ENCODE results near the gene RETREG1.
"Not testable (repeated sequence)": the region's sequence is repeated elsewhere in the genome, so short reads cannot be mapped to it uniquely, and the experiment has no call there.

RETREG1 gene, protein sequence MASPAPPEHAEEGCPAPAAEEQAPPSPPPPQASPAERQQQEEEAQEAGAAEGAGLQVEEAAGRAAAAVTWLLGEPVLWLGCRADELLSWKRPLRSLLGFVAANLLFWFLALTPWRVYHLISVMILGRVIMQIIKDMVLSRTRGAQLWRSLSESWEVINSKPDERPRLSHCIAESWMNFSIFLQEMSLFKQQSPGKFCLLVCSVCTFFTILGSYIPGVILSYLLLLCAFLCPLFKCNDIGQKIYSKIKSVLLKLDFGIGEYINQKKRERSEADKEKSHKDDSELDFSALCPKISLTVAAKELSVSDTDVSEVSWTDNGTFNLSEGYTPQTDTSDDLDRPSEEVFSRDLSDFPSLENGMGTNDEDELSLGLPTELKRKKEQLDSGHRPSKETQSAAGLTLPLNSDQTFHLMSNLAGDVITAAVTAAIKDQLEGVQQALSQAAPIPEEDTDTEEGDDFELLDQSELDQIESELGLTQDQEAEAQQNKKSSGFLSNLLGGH

DNA sequence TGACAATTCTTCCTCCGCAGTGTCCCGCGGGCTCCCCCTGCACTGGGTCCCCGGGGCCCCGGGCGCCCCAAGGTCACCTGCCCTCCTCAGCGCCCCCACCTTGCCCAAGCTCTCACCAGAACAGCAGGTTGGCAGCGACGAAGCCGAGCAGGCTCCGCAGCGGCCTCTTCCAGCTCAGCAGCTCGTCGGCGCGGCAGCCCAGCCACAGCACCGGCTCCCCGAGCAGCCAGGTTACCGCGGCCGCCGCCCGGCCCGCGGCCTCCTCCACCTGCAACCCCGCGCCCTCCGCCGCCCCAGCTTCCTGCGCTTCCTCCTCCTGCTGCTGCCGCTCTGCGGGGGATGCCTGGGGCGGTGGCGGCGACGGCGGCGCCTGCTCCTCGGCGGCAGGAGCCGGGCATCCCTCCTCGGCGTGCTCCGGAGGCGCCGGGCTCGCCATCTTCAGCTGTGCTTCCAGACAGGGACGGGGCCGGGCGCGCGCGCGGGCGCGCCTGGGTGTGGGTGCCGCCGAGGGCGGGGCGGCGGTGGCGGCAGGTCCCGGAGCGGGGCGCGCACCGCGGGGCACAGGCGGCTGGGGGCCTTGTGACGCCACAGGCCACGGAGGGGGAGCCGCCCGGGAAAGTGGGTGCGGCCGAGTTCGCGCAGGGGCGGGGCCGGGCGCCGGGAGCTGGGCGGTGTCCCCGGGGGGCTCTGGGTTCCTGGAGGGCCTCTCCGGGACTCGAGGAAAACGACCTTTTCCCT lies at the start of gene RETREG1:
TSS of gene RETREG1 (minus strand) at position 462 of the 738 bp plus-strand sequence. CDS start at position 436, 26 bp downstream.
- peak; percentile 83 to 85 for ATAC-seq

DNA sequence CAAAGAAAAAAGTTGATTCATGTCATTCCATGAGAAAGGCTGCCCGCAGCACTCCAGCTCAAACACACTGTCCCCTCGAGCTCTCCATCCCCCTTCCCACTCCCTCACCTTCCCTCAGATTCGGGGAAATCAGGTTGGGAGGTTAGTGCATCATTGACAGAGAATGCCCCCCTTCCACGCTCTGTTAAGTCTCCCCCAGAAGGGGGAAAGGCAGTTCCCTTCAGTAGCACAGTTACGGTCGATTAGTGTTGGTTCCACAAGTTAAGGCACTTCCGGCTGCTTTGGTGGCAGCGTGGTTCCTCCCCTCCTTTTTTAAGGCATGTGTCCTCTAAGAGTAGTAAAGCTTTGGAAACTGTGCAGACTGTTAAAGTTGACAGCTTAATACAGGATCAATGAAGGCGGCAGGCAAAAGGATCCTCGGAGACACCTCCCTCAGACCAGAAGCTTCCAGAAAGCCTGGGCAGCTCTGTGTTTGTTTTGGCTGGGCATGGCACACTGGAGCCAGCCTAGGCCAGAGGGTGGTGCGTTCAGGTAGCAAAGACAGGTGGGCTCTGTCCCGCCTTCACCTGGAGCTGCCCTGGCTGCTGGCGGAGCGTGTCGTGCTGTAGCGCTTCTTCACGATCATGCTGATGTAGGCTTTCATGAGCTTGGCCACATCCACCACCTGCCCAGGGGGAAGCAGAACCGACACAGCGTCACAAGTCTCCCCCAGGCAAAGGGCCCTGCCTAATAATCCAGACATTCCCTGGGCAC lies 49.5 kb upstream of the RETREG1 start:
- no peak for ATAC-seq

- ATAC-seq = no peak
These were observed 48.8 kb upstream of the RETREG1 start for GRCh38 chr5:16665601-16666000.

GRCh38 chr5:16664368-16664767 lies 47.6 kb upstream of the RETREG1 start:
- no peak for ATAC-seq

DNA sequence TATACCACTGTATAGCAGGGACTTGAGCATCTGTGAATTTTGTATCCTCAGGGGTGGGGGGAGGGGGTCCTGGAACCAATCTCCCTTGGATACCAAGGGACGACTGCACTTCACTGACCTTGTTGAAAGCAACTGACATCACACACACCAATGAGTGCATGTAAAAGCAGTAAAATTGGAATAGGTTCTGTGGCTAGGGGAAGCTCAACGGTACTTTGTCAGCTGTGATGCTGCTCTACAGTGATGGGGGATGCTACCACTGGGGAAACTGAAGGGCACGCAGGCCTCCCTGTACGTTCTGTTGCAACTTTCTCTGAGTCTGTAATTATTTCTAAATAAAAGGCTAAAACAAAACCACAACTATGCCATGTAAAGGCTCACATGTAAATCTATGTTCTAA lies 47.0 kb upstream of the RETREG1 start:
- no peak for ATAC-seq

DNA sequence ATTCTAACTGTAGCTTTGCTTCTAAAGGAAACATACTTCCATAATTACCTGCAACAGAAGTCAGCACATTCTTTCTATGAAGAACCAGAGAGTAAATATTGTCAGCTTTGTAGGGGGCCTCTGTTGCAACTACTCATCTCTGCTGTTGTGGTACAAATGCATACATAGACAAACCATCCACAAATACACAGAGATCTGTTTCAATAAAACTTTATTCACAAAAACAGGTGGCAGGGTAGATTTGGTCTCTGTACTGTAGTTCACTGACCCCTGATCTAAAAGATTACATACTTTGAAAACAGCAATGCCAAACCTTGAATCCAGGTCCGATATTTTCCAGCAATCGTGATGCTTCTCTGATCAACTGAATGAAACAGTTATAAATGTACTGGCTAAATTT lies 44.9 kb upstream of the RETREG1 start:
- ATAC-seq = no peak

DNA sequence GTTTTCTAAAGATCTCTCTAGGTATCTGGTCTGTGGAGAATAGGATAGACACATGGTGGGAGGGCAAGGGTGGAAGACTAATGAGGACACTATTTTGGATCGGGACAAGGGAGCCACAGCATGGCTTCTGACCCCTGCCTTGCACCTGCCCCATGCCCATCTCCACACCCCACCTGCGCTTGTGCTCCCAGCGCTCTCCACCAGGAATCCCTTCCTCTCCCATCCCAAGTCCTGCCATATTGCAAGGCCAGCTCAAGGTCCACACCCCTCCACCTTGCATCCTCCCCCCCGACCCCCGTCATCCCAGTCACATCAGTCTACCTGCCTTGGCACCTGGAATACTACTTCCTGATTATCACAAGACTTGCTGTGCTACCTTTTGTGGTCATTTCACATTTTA lies 44.2 kb upstream of the RETREG1 start:
- ATAC-seq = no peak

DNA sequence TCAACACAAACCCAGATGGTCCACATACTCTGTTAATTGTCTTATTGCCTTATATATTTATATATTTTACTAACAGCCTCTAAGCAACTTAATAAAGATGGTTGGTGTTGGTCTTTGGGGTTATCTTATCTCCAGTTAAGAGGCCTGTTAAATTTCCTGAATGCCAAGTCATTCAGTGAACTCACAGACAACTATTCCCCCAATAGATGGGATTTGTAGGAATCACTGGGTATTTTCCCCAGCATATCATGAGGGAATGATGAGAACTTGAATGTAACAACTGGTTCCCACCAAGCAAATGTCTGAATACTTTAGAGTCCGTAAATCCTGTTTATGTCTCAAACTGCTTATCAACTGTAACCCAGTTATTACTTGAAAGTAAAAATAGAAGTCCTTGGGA lies 42.7 kb upstream of the RETREG1 start:
- no peak for ATAC-seq

- ATAC-seq = no peak
These were observed 39.9 kb upstream of the RETREG1 start for GRCh38 chr5:16656561-16657191.

DNA sequence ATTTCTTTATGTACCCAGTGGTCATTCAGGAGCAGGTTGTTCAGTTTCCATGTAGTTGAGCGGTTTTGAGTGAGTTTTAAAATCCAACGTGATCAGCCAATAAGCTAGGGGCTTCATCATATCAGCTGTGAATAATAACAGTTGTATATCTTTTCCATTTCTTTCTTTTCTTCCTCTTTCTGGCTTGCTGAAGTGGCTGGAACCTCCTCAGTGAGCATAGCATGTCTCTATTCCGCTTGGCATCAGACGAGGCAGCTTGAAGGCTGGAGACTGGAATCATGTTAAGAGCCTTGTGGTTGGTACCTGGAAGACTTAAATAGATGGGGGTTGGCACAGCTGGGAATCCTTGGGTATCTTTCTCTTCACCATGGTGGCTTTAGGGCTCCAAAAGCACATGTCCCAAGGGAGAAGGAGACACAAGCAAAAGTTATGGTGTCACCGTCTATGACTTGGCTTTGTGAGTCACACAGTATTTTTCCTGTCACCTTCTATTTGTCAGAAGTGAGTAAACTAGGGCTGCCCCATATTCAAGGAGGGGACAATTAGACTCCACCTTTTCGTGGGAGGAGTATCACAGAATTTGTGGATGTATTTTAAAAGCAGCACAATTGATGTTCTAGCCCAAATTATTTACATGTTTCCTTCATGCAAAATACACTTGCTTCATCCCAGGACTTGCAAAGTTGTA lies 38.0 kb upstream of the RETREG1 start:
- peak; percentile 70 to 74 for ATAC-seq

DNA sequence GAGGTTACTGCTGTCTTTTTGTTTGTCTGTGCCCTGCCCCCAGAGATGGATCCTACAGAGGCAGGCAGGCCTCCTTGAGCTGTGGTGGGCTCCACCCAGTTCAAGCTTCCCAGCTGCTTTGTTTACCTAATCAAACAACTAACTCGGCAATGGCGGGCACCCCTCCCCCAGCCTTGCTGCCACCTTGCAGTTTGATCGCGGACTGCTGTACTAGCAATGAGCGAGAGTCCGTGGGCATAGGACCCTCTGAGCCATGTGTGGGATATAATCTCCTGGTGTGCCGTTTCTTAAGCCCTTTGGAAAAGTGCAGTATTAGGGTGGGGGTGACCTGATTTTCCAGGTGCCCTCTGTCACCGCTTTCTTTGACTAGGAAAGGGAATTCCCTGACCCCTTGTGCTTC lies 31.9 kb upstream of the RETREG1 start:
- ATAC-seq = not testable (repeated sequence)

- ATAC-seq = no peak
These were observed 27.6 kb upstream of the RETREG1 start for GRCh38 chr5:16644301-16644889.

GRCh38 chr5:16642867-16643266 lies 26.1 kb upstream of the RETREG1 start:
- no peak for ATAC-seq

DNA sequence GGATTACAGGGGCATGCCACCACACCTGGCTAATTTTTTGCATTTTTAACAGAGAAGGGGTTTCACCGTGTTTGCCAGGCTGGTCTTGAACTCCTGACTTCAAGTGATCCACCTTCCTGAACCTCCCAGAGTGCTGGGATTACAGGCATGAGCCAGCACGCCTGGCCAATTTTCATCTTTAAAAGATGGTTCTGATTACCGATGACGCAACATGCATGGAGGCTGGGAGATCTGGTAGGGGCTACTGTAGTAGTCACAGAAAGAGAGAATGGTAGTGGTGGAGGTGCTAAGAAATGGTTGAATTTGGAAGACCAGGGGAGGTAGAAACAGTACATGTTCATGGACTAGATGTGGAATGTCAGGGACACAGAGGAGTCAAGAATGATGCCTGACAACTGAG lies 22.4 kb upstream of the RETREG1 start:
- no peak for ATAC-seq

DNA sequence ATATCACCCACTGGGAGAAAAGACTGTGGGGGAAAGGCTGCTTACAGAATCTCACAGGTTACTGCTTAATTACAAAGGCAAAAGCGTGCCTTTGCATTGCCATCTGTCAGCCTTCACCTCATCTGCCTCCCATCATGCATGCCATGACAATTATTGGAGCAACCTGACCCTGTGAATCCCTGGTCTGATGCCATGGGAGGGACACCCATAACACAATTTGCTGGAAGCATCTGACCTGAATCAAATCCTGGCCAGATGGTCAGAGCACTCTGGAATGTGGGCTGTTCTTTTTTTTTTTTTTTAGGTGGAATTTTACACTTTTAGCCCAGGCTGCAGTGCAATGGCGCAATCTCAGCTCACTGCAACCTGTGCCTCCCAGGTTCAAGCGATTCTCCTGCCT lies 11.6 kb upstream of the RETREG1 start:
- no peak for ATAC-seq

DNA sequence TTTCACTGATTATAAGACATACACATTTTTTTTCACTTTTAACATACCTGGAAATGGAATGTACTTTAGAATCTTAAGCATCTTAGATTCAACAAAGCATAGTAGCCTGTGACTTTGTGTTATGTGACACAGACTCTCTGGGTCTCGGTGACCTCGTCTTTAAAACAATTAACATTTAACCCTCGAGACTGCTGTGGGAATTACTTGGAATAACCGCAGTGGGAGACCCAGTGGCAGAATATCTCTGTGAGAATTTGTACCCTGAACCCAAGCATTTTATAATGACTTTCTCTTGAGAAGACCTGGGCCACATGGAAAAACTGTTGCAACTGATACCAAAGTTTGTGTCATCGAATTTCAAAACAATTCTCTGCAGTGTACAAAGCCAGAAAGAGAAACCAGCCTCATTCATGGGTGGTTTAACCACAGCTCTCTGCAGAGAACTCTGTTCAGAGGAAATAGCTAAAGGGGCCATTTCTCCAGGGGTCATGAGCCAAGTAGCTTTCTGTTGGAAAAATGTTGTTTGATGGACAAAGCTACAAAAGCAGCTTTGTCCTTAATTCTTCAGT lies 10.0 kb upstream of the RETREG1 start:
- ATAC-seq = peak; percentile 84 to 86

DNA sequence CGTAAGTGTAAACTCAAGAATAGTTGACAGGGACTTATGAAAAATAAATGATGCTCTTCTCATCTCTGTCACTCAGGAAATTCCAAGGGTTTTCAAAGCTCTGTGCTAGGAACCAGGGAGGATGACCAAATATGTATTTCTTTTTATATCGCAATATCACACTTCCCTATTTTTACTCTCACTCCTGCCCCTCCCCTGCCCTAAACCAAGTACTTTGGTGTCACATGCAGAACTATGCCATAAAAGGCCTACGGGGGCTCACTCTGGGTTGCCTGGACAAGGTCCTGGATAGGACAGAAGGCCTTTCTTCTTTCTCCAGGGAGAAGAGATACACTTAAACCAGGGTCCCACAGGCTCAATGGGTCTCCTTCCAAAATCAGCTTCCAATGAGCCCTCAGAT lies 8.3 kb upstream of the RETREG1 start:
- ATAC-seq = no peak

DNA sequence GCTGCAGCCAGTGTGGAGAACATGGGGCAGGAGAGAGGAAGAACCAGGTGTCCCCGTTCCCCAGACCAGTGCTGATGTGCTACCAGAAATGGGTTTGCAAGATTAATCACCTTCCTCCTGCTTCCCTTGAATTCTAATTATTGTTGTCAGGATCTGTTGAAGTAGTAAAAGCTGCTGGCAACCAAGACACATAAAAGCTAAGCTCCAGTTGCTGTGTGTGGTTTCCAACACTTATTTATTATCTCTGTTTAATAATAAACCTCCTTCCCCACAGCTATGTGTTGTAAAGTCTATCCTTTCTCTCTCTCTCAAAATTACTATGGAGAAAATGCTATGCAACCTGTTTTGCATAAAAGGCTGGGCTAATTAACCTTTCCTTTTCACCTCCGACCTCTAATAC lies 2.3 kb upstream of the RETREG1 start:
- no peak for ATAC-seq

DNA sequence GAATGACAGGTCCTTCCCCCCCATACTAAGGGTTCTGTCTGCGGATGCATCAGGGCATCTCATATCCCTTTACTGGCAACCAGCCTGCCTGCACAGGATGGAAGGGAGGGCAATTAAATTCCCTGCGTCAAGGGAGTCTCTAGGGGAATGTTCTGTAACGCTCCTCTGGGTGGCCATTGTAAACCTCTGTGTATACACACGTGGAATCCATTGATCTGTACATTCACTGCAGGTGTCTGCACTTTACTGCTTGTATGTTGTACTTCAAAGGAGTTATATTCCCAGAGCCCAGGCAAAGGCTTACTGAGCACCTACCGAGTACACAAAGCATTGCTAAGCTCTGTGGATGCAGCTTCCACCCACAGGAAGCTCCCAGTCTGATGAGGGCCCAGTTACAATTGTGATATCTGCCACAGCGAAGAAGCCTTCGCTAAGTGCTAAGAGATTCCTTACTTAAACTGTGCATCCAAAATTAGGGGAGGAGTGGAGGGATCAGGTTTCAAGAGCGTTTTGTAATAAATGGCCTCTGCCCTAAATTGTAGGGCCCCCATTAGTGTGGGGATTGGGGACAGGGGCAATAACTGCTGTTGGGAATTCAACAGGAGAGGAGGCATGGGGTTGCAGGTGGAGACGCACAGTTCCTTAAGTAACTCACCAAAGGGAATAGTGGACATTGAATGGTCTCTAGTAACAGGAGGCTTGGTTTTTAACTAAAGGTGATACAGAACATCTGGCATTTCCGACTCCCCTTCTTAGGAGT lies 1.5 kb upstream of the RETREG1 start:
- ATAC-seq = no peak

GRCh38 chr5:16617274-16617968 lies 624 bp upstream of the RETREG1 start:
- peak; percentile 11 to 23 for ATAC-seq
